Esophagus muscularis mucosa (tissue), 4 donors: ENCODE measurements around the gene OPN1SW.

ENCODE experiments used
- EP300 ChIP-seq: sonication (generic); formaldehyde crosslinking; IDR thresholded peaks from one replicate; pipeline ENCODE4 v1.6.1; 2017; ENCODE audit warnings: antibody characterized with exemption
- POLR2A ChIP-seq: fragments of 450-650 bp; IDR thresholded peaks from one replicate; pipeline ENCODE4 v1.6.1; 2017; ENCODE audit warnings: antibody characterized with exemption, moderate library complexity, mild to moderate bottlenecking, low read depth
- POLR2AphosphoS5 ChIP-seq, 2 donors: sonication (generic); formaldehyde crosslinking; IDR thresholded peaks; one replicate each; pipeline ENCODE4 v1.6.1; 2017; ENCODE audit warnings: antibody characterized with exemption in 2 of 2
- TF ChIP-seq, protein P1 (sequence below), 3 experiments: fragments of 200-600 bp in 2 of 3; fragments of 450-650 bp in 1 of 3; sonication (generic) in 2 of 3; IDR thresholded peaks; one replicate each; pipeline ENCODE4 v1.5.1; 2017 to 2019; ENCODE audit warnings: antibody characterized with exemption in 3 of 3, mild to moderate bottlenecking in 2 of 3, moderate library complexity in 1 of 3

DNA sequence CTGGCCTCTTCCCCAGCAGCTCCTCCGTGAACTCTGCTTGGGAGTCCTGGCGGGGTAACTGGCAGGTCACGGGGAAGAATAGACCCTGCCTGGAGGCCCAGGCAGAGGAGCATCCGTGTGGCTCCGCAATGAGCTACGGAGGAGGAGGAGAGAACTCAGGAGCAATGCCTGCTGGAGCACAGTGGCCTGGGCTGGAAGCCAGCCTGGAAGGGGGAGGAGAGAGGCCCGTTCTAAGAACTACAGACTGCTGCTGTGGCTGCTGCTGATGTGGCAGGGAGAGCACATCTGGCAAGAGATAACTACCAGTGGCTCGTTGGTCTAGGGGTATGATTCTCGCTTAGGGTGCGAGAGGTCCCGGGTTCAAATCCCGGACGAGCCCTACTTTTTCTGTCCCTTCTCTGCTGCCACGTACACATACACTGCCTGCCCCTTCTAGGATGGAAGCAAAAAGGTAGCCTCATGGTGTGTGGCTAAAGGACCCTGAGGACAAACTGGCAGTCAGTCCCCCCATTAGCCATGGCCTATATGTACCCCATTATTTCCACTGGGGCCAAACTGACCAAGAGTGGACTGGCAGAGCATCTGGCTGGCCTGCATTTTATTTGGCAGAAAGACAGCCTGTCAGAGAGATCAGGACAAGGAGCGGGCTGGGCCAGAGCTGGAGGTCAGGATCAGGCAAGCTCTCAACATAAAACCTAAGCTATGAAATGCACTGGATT, 7.7 kb upstream of the OPN1SW start:
- TF ChIP-seq, protein P1, sequence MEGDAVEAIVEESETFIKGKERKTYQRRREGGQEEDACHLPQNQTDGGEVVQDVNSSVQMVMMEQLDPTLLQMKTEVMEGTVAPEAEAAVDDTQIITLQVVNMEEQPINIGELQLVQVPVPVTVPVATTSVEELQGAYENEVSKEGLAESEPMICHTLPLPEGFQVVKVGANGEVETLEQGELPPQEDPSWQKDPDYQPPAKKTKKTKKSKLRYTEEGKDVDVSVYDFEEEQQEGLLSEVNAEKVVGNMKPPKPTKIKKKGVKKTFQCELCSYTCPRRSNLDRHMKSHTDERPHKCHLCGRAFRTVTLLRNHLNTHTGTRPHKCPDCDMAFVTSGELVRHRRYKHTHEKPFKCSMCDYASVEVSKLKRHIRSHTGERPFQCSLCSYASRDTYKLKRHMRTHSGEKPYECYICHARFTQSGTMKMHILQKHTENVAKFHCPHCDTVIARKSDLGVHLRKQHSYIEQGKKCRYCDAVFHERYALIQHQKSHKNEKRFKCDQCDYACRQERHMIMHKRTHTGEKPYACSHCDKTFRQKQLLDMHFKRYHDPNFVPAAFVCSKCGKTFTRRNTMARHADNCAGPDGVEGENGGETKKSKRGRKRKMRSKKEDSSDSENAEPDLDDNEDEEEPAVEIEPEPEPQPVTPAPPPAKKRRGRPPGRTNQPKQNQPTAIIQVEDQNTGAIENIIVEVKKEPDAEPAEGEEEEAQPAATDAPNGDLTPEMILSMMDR (IDR thresholded peaks at IDR 0.05), result no peak
- TF ChIP-seq POLR2A (no peak), POLR2AphosphoS5 (IDR thresholded peaks at IDR 0.05) (peak; percentile 72 to 82), EP300 (no peak)
